GM19238 (cell line): ENCODE results near the gene MED12.

Source experiments
- DNase-seq: peaks from one replicate; pipeline ENCODE4 v3.0.0; 2011; ENCODE audit warnings: low spot score; ENCODE audit not compliant: insufficient read length

MED12 gene

GRCh38 chrX:71191248-71191647, 72.9 kb downstream of the MED12 start:
- no peak for DNase-seq
